ENCODE data around the gene OR4D5.

DNA sequence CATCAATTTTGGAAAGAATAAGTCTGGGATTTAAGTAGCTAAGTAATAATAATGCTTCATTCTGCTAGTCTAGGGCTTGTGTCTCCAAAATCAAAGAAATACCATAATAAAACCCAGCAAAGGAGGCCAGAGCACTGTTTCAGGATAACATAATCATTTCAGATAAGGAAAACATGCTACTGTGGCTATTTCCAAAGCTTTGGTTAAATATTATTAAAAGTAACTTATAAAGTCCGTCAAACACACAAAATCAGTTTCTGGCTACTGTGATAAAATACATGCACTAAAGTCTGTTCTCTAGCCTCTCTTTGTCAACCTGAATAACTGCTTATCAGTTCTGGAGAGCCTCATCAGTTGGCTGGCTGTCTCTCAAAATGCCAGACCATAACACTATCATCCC is 5.7 kb downstream of the OR4D5 start:
- TF ChIP-seq, protein P1, sequence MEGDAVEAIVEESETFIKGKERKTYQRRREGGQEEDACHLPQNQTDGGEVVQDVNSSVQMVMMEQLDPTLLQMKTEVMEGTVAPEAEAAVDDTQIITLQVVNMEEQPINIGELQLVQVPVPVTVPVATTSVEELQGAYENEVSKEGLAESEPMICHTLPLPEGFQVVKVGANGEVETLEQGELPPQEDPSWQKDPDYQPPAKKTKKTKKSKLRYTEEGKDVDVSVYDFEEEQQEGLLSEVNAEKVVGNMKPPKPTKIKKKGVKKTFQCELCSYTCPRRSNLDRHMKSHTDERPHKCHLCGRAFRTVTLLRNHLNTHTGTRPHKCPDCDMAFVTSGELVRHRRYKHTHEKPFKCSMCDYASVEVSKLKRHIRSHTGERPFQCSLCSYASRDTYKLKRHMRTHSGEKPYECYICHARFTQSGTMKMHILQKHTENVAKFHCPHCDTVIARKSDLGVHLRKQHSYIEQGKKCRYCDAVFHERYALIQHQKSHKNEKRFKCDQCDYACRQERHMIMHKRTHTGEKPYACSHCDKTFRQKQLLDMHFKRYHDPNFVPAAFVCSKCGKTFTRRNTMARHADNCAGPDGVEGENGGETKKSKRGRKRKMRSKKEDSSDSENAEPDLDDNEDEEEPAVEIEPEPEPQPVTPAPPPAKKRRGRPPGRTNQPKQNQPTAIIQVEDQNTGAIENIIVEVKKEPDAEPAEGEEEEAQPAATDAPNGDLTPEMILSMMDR (IDR thresholded peaks at IDR 0.05; ENCODE audit: insufficient read depth, low read length, poor library complexity, severe bottlenecking) = no peak
- no peak for TF ChIP-seq EZH2phosphoT487 (conservative IDR thresholded peaks at IDR 0.05; ENCODE audit: low read length)

Data from SU-DHL-6 (cell line).